Measurements from ENCODE around the gene SEPTIN2. TPM values are rescaled to one million over a fixed set of nuclear protein-coding genes. Genes with fewer than 3 reads are reported as not detected.

SEPTIN2 gene
- total and polyA plus RNA-seq, 8 donors, result 106 to 245 (median 187) TPM

DNA sequence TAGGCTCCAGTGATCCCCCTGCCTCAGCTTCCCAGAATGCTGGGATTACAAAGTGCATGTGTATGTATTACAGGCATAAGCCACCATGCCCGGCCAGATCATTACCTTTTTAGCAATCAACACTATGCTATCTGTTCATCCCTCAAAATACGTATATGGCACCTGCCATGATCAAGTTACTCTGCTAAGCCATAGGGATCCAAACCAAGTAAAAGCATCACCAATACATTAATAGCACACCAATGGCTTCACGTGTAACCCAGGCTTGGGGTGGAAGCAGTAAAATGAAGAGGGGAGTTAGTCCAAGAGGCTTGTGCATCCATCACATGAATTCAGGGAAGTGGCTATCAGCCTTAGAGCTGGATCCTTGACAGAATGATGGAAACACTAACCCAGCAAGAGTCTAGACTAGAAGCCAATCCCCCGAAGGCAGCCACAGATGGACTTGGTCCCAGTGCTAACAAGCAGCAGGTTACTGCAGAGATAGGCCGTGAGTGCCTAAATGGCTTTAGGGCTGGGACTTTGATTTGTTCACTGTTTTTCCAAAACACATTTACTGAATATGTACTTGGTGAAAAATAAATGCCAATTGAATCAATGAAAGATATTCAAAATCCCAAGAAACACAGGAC is 11.6 kb upstream of the SEPTIN2 start:
- no peak for DNase-seq
- Histone ChIP-seq H3K4me3 (no peak overlapping the region), H3K4me1 (peaks cover 30 to 40% (median 30%) of the 10 kb centered on the region in 3 donors), H3K9me3 (no peaks in the 10 kb centered on the region), H3K27me3 (no peaks in the 10 kb centered on the region), H3K36me3 (no peaks in the 10 kb centered on the region), H3K27ac (no peak overlapping the region)
- TF ChIP-seq, protein P1, sequence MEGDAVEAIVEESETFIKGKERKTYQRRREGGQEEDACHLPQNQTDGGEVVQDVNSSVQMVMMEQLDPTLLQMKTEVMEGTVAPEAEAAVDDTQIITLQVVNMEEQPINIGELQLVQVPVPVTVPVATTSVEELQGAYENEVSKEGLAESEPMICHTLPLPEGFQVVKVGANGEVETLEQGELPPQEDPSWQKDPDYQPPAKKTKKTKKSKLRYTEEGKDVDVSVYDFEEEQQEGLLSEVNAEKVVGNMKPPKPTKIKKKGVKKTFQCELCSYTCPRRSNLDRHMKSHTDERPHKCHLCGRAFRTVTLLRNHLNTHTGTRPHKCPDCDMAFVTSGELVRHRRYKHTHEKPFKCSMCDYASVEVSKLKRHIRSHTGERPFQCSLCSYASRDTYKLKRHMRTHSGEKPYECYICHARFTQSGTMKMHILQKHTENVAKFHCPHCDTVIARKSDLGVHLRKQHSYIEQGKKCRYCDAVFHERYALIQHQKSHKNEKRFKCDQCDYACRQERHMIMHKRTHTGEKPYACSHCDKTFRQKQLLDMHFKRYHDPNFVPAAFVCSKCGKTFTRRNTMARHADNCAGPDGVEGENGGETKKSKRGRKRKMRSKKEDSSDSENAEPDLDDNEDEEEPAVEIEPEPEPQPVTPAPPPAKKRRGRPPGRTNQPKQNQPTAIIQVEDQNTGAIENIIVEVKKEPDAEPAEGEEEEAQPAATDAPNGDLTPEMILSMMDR (IDR thresholded peaks at IDR 0.05), result no peak
- ATAC-seq, result no peak
- intact Hi-C loops (cut with DNase I), result no loop called here
- FAIRE-seq, result no peak
- WGBS, 2 donors, result 58 to 67% methylated on average over 5 of the region's 5 CpGs

DNA sequence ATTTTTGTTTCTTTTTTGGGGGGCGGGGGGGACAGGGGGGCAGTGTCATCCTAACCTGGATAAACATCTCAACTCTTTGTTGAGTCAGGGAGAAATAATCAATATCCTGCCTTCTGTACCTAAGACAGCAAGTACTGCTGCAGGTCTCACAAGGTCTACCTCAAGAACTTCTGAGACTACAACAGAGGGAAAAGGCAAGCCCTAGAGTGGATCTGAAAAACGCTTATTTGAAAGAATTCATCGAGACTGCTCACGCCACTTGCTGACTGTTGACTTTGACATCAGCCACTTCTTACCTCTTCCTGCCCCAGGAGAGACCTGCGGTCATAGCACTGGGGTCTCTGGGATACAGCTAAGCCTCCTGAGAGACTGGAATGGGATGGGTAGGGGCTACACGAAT is 8.7 kb upstream of the SEPTIN2 start:
- TF ChIP-seq, protein P1 (IDR thresholded peaks at IDR 0.05), result no peak
- Histone ChIP-seq H3K36me3 (no peaks in the 10 kb centered on the region), H3K4me3 (no peak overlapping the region), H3K27ac (no peak overlapping the region), H3K27me3 (no peaks in the 10 kb centered on the region), H3K4me1 (peaks cover 23 to 52% (median 34%) of the 10 kb centered on the region in 3 donors), H3K9me3 (no peaks in the 10 kb centered on the region)
- WGBS, 2 donors, result 59% methylated on average over 6 of the region's 6 CpGs
- intact Hi-C loops (cut with DNase I), result no loop called here
- no peak for DNase-seq
- ATAC-seq, result no peak
- no peak for FAIRE-seq

DNA sequence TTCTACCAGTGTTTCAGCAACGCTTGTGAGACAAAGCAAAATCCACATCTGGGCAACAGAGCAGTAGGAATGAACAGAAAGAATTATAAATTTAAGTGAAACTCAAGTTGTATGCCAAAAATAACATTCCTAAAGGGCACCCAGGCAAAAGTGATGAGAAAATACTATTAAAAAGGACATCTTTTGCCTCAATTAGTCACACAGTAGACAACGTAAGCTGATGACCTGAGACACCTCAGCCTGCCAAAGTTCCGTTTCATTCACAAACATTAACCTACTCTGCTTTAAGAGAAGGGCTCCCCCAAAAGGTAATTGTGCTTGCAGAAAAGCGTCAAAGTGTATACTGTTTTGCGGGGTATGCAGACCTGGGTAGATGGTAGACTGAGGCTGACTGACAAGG is 7.5 kb upstream of the SEPTIN2 start:
- no peak for ATAC-seq
- TF ChIP-seq, protein P1 (IDR thresholded peaks at IDR 0.05), result no peak

DNA sequence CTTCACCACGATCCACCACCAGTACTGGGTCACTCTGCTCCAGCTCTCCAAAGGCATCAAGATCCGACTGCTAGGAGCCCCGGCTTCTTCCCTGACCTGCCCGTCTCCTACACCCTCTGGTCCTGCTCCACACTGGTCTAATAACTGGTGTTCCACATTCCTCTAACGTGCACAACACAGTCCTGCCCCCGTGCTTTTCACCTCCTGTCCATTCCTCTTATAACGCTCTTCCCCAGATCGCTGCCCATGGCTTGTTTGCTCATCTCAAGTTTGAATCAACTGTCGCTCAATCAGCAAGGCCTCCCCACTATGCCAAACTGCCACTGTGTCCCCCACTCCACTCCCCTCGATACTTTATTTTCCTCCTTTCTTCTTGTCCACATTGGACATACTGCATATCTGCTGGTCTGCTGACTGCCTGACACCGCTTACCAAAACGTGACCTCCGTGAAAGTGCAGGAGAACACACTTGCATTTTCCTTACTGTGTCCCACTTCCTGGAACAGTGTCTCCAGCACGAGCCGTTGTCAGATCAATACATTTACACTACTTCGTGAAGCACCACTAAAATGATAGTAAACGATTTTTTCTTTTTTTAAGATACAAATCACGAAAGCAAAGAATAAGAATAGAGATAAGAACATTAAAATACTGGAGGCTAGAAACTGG is 6.8 kb upstream of the SEPTIN2 start:
- no peak for DNase-seq
- TF ChIP-seq, protein P1 (IDR thresholded peaks at IDR 0.05), result no peak

More for the DNA sequence above, 7.5 kb upstream of the SEPTIN2 start:
- intact Hi-C loops (cut with DNase I), result no loop called here
- DNase-seq (no peak), FAIRE-seq (no peak)
- 72 to 75% methylated on average over 5 of the region's 5 CpGs for WGBS, 2 donors
- Histone ChIP-seq H3K36me3 (no peaks in the 10 kb centered on the region), H3K9me3 (no peaks in the 10 kb centered on the region), H3K27ac (peak overlapping the region in 1 of 4 donors; percentile 52), H3K27me3 (no peaks in the 10 kb centered on the region), H3K4me1 (peaks cover 14 to 48% (median 22%) of the 10 kb centered on the region in 3 donors), H3K4me3 (no peak overlapping the region)

DNA sequence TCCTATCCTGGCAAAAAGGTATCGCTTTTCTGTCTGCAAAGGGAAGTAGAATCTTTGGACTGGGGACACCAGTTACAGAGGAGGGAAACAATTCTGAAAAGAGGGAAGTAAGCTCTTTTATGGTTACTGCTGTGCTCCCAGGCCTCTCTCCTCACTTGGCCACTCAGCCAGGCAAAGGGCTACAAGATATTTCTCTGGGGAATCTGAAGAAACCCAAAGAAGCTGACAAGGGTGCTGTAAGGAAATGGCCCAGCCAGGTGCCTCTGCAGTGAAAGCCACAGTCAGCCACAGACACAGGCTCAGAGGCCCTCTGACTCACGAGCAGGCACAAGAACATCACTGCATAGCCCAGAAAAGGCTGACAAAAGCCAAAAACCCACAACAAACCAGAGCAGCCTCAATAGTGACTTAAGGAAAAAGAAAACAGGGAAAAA is 6.0 kb upstream of the SEPTIN2 start:
- peak overlapping the region in 2 of 4 donors; percentile 52 to 62 for H3K27ac ChIP-seq
- FAIRE-seq (no peak), DNase-seq (no peak), ATAC-seq (peak; percentile 5 to 55 (median 24))
- no peaks in the 10 kb centered on the region for H3K9me3 ChIP-seq
- TF ChIP-seq, protein P1 (IDR thresholded peaks at IDR 0.05), result no peak
- WGBS, 2 donors, result 47 to 58% methylated on average over 2 of the region's 2 CpGs
- H3K36me3 ChIP-seq, result no peaks in the 10 kb centered on the region
- intact Hi-C loops (cut with DNase I), result no loop called here
- H3K4me3 ChIP-seq, result peak overlapping the region in 1 of 4 donors; percentile 1
- H3K27me3 ChIP-seq, result no peaks in the 10 kb centered on the region
- peaks cover 7 to 43% (median 14%) of the 10 kb centered on the region in 3 donors for H3K4me1 ChIP-seq

More for the DNA sequence above, 6.8 kb upstream of the SEPTIN2 start:
- 37 to 41% methylated on average over 18 of the region's 18 CpGs for WGBS, 2 donors
- FAIRE-seq (no peak), ATAC-seq (peak; percentile 49 to 72 (median 55))
- H3K27me3 ChIP-seq, result no peaks in the 10 kb centered on the region
- no peaks in the 10 kb centered on the region for H3K9me3 ChIP-seq
- peak overlapping the region in 1 of 4 donors; percentile 1 for H3K4me3 ChIP-seq
- H3K4me1 ChIP-seq, result peaks cover 7 to 45% (median 15%) of the 10 kb centered on the region in 3 donors
- intact Hi-C loops (cut with DNase I), result no loop called here
- H3K36me3 ChIP-seq, result no peaks in the 10 kb centered on the region
- peak overlapping the region in 2 of 4 donors; percentile 52 to 62 for H3K27ac ChIP-seq
